Subcutaneous preadipocyte (primary cell): ENCODE measurements around the gene PRR30. TPM values are rescaled to one million over a fixed set of nuclear protein-coding genes. Genes with fewer than 3 reads are reported as not detected.

Experiments used
- total RNA-seq: library from RNA; depleted of rRNA; stranded (reverse); fragments of >200 nt; gene quantifications from 2 replicates; pipeline ENCODE4 v1.2.3, GENCODE V29; 2012

Gene PRR30
- total RNA-seq, result not detected in 2 replicates

DNA sequence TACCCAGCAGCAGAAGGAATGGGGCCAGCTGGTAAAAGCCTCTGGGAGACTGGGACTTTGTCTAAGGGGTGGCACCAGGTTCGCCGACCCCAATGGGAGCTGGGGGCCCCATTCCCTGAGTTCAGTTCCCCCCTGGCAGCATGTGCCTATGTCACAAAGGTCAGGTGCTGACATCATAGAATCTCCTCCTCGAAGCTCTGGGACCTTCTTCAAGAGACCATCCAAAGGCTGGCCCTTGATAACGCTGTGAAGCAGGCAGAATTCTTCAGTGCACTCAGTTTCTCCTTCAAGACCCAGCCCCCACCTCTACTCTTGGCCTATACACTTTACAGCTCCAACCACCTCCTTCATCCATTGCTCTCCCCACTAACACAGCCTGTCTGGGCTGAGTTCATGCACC lies at the start of gene PRR30:
Gene PRR30 (minus strand): TSS at position 101 of the 400 bp plus-strand sequence. CDS start 1,081 bp downstream, outside the sequence.

DNA sequence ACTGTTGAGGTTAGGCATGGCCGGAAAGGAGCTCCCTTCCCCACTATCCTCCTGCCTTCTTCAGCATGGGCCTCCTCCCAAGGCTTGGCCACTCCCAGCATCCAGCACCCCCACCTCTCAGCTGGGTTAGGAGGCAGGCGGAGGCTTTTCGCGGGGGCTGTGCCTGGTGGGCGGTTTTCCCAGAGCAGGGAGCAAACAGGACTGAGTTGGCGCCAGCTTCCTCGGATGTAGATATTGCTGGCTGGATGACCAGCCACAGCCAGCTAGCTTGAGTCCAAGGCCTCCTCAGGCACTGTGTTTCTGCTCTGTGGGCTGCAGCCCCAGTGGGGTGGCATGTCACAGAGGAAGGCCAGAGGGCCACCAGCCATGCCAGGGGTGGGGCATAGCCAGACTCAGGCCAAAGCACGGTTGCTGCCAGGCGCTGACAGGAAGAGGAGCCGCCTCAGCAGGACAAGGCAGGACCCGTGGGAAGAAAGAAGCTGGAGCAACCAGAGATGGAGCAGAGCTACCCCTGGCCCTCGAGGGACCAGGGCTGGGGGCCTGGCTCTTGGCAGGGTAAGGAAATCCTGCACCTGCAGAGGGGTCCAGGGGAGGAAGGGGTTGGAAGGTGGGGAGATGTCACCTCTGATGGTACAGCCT lies 9.7 kb upstream of the PRR30 start, which contains the start of gene TCF23:
Gene TCF23 (plus strand): TSS at position 204 of the 639 bp plus-strand sequence. CDS start 130 bp downstream, at position 334.

DNA sequence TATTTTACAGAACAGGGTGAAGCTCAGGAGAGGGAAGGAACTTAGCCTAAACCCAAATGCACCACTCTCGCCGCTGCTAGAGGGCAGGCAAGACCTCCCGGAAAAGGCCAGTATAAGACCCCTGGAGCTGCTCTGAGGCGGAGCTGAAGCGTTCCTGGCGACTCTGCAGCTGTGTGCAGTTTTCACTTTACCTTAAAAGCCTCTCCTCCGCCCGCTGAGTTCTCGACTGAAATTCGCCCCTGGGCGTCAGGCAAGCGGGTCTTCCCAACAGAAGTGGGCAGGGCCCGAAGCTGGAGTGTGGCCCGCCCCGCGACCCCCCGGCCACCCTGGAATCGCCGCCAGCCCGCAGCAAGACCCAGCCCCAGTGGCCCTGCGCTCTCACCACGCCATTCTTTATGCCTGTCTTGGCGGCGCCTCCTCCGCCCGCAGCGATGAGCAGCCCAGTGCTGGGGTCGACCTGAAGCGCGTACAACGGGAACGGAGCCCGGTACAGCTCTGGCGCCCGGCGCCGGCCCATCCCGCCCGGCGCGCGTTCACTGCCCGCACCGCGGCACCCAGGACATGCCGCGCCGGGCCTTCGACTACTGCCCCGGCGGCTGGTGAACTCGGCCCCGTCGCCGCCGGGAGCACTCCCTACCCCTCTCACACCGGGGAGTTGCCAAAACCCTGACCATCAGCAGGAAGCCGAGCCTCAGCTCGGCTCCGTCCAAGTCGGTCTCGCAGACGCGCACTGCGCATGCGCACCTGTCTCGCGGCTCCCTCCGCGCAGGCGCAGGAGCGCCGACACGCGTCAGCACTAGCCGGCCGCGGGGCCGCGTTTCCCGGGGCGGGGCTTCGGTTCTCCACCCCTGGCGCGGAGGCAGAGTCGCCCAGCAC lies 5.1 kb downstream of the PRR30 start, which contains the start of gene PREB:
Gene PREB (minus strand): TSS at position 732 of the 876 bp plus-strand sequence. CDS start 215 bp downstream, at position 517.

DNA sequence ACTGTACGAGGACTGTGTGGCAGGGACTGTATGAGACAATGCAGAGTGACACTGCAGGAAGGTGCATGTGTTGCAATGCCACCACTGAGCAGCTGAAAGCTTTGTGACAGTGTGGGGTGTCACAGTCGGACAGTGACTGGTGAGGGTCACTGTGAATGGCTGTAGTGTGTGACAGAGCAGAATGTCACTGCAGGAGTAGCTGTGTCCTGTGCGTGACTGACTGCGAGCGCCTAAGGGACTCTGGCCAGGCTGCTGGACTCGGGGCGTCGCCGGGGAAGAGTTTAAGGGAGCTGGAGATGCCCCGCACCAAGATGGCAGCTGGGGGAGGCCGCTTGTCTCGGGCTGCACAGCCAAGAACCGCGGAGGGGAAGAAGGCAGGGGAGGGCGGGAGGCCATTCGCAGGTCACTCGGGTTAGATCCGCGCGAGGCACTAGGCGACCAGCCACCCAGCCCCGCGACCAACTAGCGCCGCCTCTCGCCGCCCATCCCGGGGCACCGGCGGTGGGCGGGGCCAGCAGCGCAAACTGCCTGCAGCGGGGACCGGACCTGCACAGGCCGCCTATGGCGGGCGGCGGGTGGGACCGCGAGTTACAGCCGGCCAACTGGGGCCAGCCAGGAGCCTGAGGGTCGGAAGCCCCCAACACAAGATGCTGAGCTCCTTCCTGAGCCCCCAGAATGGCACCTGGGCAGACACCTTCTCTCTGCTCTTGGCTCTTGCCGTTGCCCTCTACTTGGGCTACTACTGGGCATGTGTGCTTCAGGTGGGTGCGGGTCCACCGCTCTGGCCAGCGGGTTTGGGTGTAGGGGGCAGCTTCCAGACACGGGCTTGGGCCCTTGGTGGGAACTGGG lies 15.7 kb downstream of the PRR30 start, which contains the start of gene ABHD1:
Gene ABHD1 (plus strand): TSS at position 514 of the 849 bp plus-strand sequence. CDS start 134 bp downstream, at position 648.

DNA sequence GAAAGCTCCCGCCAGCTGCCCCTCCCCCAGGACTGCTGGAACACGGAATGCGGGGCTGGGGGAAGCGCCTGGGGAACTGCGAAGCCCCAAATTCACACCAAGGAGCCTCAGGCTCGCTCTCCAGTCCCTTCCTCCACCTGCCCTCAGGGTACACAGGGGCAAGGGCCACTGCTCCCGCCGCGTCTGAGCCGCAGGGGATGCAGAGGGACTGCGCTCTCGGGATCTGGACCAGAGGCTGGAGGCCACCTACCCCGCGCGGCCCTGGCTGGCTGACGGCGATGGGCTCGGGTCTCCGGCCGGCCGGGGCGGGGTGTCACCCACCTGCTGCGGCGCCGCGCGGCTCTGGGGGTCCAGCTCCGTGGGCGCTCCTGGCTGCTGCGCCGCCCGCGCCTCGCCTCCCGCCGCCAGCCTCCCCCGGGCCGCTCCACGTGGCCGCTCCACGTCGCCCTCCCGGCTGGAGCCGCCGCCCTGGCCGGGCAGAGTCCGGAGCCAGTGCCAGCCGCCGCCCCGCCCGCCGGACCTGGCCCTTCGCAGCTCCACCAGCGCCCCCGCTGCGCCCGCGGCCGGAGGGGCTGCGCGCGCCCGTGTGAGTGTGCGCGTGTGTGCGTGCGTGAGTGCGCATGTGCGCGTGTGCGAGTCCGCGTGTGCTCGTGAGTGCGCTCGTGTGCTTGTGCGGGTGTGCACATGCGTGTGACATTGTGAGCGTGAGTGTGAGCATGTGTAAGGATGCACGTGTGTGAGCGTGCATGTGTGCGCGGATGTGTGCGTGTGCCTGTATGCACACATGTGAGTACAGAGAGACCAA lies 20.5 kb downstream of the PRR30 start, which contains the start of gene CGREF1:
Gene CGREF1 (minus strand): TSS at position 604 of the 805 bp plus-strand sequence. CDS start 14,762 bp downstream, outside the sequence.

Other genes starting within 250 kb of the PRR30 start
- gene MAPRE3, start 168.8 kb downstream of the PRR30 start, total RNA-seq, result 2.6 and 4.3 TPM in 2 replicates
- gene TMEM214, start 106.4 kb downstream of the PRR30 start, total RNA-seq, result 53.6 and 71.9 TPM in 2 replicates
- gene AGBL5, start 87.7 kb downstream of the PRR30 start, total RNA-seq, result 16.5 and 22.3 TPM in 2 replicates
- 193 and 258 TPM in 2 replicates for gene OST4, start 67.8 kb downstream of the PRR30 start, total RNA-seq
- 36.7 and 51.6 TPM in 2 replicates for gene EMILIN1, start 60.8 kb downstream of the PRR30 start, total RNA-seq
- 1.4 and 1.5 TPM in 2 replicates for gene KHK, start 52.6 kb downstream of the PRR30 start, total RNA-seq
- gene CGREF1, start 20.3 kb downstream of the PRR30 start, total RNA-seq, result 7.2 and 14.3 TPM in 2 replicates
- under 0.01 TPM in 1 of 2 replicates, not detected in the other for gene ABHD1, start 15.6 kb downstream of the PRR30 start, total RNA-seq
- 37.8 and 48.1 TPM in 2 replicates for gene PREB, start 4.8 kb downstream of the PRR30 start, total RNA-seq
- gene TCF23, start 9.6 kb upstream of the PRR30 start, total RNA-seq, result not detected in 2 replicates
- gene ATRAID, start 72.6 kb upstream of the PRR30 start, total RNA-seq, result 113 and 144 TPM in 2 replicates
- gene SLC5A6, start 72.9 kb upstream of the PRR30 start, total RNA-seq, result 43.6 and 48.1 TPM in 2 replicates
- gene CAD, start 78.0 kb upstream of the PRR30 start, total RNA-seq, result 40.1 and 62.4 TPM in 2 replicates
- gene SLC30A3, start 123.6 kb upstream of the PRR30 start, total RNA-seq, result not detected in 2 replicates
- not detected in 2 replicates for gene DNAJC5G, start 136.0 kb upstream of the PRR30 start, total RNA-seq
- gene TRIM54, start 143.0 kb upstream of the PRR30 start, total RNA-seq, result not detected in 2 replicates
- gene UCN, start 169.0 kb upstream of the PRR30 start, total RNA-seq, result 0.59 and 0.73 TPM in 2 replicates
- 88.8 and 100 TPM in 2 replicates for gene MPV17, start 183.7 kb upstream of the PRR30 start, total RNA-seq
- gene GTF3C2, start 217.4 kb upstream of the PRR30 start, total RNA-seq, result 40.4 and 54.9 TPM in 2 replicates
- gene EIF2B4, start 230.9 kb upstream of the PRR30 start, total RNA-seq, result 26.2 and 28.3 TPM in 2 replicates
- 134 and 139 TPM in 2 replicates for gene SNX17, start 231.2 kb upstream of the PRR30 start, total RNA-seq
- 5.7 and 6.6 TPM in 2 replicates for gene ZNF513, start 241.3 kb upstream of the PRR30 start, total RNA-seq